AG04450 (cell line): ENCODE results near the gene SPATA20. TPM values are rescaled to one million over a fixed set of nuclear protein-coding genes. Genes with fewer than 3 reads are reported as not detected.

Experiments
- CTCF ChIA-PET: fragments of 300-600, 350-600 bp; formaldehyde crosslinking; extraction: SDS; loops from one replicate; lab custom pipeline; 2022; ENCODE audit warnings: antibody characterized with exemption, inconsistent platforms; lab: Charles Lee
- POLR2A ChIA-PET: fragments of 350-600 bp; formaldehyde crosslinking; extraction: SDS; loops from one replicate; lab custom pipeline; 2021; ENCODE audit warnings: antibody characterized with exemption, inconsistent platforms; lab: Yijun Ruan, JAX
- DNase-seq: peaks from one replicate; pipeline ENCODE4 v3.0.0-alpha.2; 2011; ENCODE audit warnings: low read depth, low spot score
- H3K27ac ChIP-seq: one replicate; pipeline ENCODE4 v1.5.1; 2012; ENCODE audit warnings: low read depth, low read length, control low read depth
- H3K27me3 ChIP-seq: one replicate; pipeline ENCODE4 v1.6.0; 2012; ENCODE audit warnings: low read length; ENCODE audit not compliant: control insufficient read depth, insufficient read depth
- H3K4me3 ChIP-seq: 2 replicates; pipeline ENCODE4 v1.5.1; 2011; ENCODE audit warnings: mild to moderate bottlenecking, low read depth, low read length, control low read depth
- H3K9me3 ChIP-seq: 2 replicates; pipeline ENCODE4 v1.5.1; 2012; ENCODE audit warnings: low read length; ENCODE audit not compliant: control insufficient read depth, insufficient read depth
- CTCF ChIP-seq: IDR thresholded peaks from 2 replicates; pipeline ENCODE4 v1.5.1; 2011; ENCODE audit warnings: low read depth, low read length, control low read depth, inconsistent platforms
- polyA plus RNA-seq: library from polyadenylated mRNA; depleted of rRNA; stranded (reverse); fragments of >200 nt; gene quantifications from 2 replicates; pipeline ENCODE4 v1.2.3, GENCODE V29; 2011

Gene SPATA20
- polyA plus RNA-seq, 1 experiment: 17.1 TPM

DNA sequence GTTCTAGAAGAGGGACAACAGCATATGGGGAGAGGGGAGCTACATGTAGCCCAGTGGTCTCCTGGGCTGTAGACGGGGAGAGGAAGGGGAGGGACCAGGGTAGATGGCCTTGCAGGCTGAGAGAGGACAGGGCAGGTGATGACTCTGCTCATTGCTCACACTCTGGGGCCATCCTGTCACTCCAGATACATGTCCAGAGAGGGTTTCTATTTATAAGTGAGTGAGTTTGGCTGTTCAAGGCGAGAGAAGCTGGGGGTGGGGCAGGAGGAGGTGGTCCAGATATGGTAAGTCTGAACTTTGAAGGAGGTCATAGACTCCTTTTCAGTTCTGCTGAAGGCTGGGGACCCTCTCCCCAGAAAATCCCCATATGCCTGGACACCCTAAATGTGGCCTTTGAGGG is 35.8 kb downstream of the SPATA20 start:
- CTCF ChIA-PET: interaction anchor here (0.5 to 1.0 kb wide), 2 partner anchors 185 to 1354 kb away, joined by 3 to 4 read pairs; partner anchors contain the start of gene LRRC59
- no peak for DNase-seq
- POLR2A ChIA-PET: no interaction called here
- Histone ChIP-seq H3K27me3 (peaks cover 62% of the 10 kb centered on the region), H3K27ac (no peak overlapping the region), H3K4me3 (no peak overlapping the region), H3K9me3 (peaks cover 4% of the 10 kb centered on the region)
- TF ChIP-seq CTCF: no peak

DNA sequence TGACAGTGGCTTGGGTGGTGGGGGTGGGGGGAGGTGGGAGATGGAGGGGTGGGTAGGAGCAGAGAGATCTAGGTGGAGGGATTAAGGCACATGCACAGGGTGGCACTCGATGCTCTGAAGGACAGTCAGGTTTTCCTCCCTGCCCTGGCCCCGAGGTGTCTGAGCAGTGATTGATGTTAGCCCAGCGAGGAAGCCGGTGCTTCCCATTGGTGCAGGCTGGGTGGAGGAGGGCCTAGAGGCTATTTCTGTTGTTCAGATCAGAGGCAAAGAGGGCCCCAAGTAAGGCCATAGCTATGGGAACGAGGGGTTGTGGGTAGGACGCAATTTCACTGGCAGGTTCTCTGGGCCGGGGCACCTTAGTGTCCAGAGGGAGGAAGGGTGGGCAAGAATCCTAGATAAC is 36.7 kb downstream of the SPATA20 start:
- no peak for TF ChIP-seq CTCF
- ChIA-PET CTCF (no interaction called here), POLR2A (no interaction called here)
- Histone ChIP-seq H3K4me3 (no peak overlapping the region), H3K27ac (no peak overlapping the region), H3K9me3 (peaks cover 4% of the 10 kb centered on the region), H3K27me3 (peaks cover 56% of the 10 kb centered on the region)
- DNase-seq: no peak

- CTCF ChIA-PET: no interaction called here
These were observed 37.1 kb downstream of the SPATA20 start for GRCh38 chr17:50584116-50584515.

DNA sequence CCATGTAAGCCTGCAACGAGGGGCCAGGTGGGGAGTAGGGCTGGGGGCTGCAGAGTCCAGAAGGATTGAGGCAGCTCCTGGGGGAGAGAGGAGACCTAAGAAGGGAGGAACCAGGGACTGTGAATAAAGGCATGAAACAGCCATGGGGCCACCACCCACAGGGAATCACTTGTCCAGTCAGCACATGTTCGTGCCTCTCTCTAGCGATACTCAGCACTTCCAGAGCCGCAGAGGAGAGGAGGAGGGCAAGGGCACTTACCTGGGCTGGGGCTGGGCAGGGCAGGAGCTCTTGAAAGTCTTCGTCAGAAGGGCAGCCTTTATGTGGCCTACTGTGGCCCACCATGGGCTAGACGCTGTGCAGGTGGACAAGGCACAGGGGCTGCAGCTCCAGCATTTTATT is 37.8 kb downstream of the SPATA20 start:
- peaks cover 4% of the 10 kb centered on the region for H3K9me3 ChIP-seq
- no peak overlapping the region for H3K4me3 ChIP-seq
- no peak overlapping the region for H3K27ac ChIP-seq
- CTCF ChIA-PET: interaction anchor here (0.7 kb wide), 1 partner anchor 33 kb away, joined by 3 read pairs; no protein-coding TSS in a partner anchor
- TF ChIP-seq CTCF: no peak
- no peak for DNase-seq
- POLR2A ChIA-PET: interaction anchor here (0.6 kb wide), 1 partner anchor 90 kb away, joined by 3 read pairs; no protein-coding TSS in a partner anchor
- H3K27me3 ChIP-seq: peaks cover 47% of the 10 kb centered on the region

More at GRCh38 chr17:50584116-50584515, 37.1 kb downstream of the SPATA20 start:
- peaks cover 51% of the 10 kb centered on the region for H3K27me3 ChIP-seq
- POLR2A ChIA-PET: no interaction called here
- H3K9me3 ChIP-seq: peaks cover 4% of the 10 kb centered on the region
- no peak overlapping the region for H3K27ac ChIP-seq
- DNase-seq: no peak
- H3K4me3 ChIP-seq: no peak overlapping the region
- no peak for TF ChIP-seq CTCF

- POLR2A ChIA-PET: no interaction called here
- CTCF ChIA-PET: interaction anchor here (0.7 kb wide), 1 partner anchor 34 kb away, joined by 3 read pairs; no protein-coding TSS in a partner anchor
- Histone ChIP-seq H3K9me3 (peaks cover 4% of the 10 kb centered on the region), H3K4me3 (no peak overlapping the region), H3K27me3 (peaks cover 44% of the 10 kb centered on the region), H3K27ac (no peak overlapping the region)
- no peak for TF ChIP-seq CTCF
- no peak for DNase-seq
These were observed 38.4 kb downstream of the SPATA20 start for GRCh38 chr17:50585346-50585745.
